Tibial nerve (tissue), 4 donors: ENCODE results near the gene CTNND2. TPM values are rescaled to one million over a fixed set of nuclear protein-coding genes. Genes with fewer than 3 reads are reported as not detected.
"Not testable (repeated sequence)": the region's sequence is repeated elsewhere in the genome, so short reads cannot be mapped to it uniquely, and the experiment has no call there.

ENCODE experiments used
- DNase-seq, 2 donors: peaks; one replicate each; pipeline ENCODE4 v3.0.0-alpha.2; 2019; ENCODE audit warnings: low spot score in 2 of 2
- H3K27ac ChIP-seq, 4 donors: fragments of 200-600 bp; sonication (generic) in 3 of 4; one replicate each; pipeline ENCODE4 v1.5.1; 2017 to 2019; ENCODE audit warnings: mild to moderate bottlenecking in 1 of 4
- H3K27me3 ChIP-seq, 2 donors: fragments of 200-600 bp; sonication (generic) in 1 of 2; one replicate each; pipeline versions ENCODE4 v1.5.1 to v1.6.0; 2017 to 2019
- H3K36me3 ChIP-seq, 3 donors: fragments of 200-600 bp; sonication (generic); one replicate each; pipeline ENCODE4 v1.5.1; 2018 to 2019
- H3K4me1 ChIP-seq, 4 donors: fragments of 200-600 bp; sonication (generic) in 3 of 4; one replicate each; pipeline ENCODE4 v1.5.1; 2017 to 2019
- H3K4me3 ChIP-seq, 4 donors: fragments of 200-600 bp; sonication (generic) in 3 of 4; one replicate each; pipeline ENCODE4 v1.5.1; 2017 to 2019; ENCODE audit warnings: mild to moderate bottlenecking in 1 of 4, moderate library complexity in 1 of 4
- H3K9me3 ChIP-seq, 4 donors: fragments of 200-600 bp; sonication (generic) in 3 of 4; one replicate each; pipeline ENCODE4 v1.5.1; 2017 to 2019
- EP300 ChIP-seq, 2 donors: sonication (generic); formaldehyde crosslinking; IDR thresholded peaks; one replicate each; pipeline ENCODE4 v1.6.1; 2017; ENCODE audit warnings: antibody characterized with exemption in 2 of 2, mild to moderate bottlenecking in 1 of 2
- POLR2A ChIP-seq, 2 donors: fragments of 450-650 bp; IDR thresholded peaks; one replicate each; pipeline ENCODE4 v1.6.1; 2017; ENCODE audit warnings: antibody characterized with exemption in 2 of 2, mild to moderate bottlenecking in 2 of 2, moderate library complexity in 2 of 2
- WGBS, 2 donors: methylation state at CpG; one replicate each; pipeline ENCODE4 v1.1.5; 2018; 5-methylcytosine and 5-hydroxymethylcytosine counted together
- total RNA-seq, 4 donors: library from RNA; depleted of rRNA; stranded (reverse); fragments of >200 nt; gene quantifications; one replicate each; pipeline ENCODE4 v1.1.0, GENCODE V29; 2016
- TF ChIP-seq, protein P1 (sequence below), 5 experiments: fragments of 200-600 bp in 3 of 5; fragments of 450-650 bp in 2 of 5; sonication (generic) in 3 of 5; IDR thresholded peaks; one replicate each; pipeline ENCODE4 v1.5.1; 2016 to 2019; ENCODE audit warnings: antibody characterized with exemption in 5 of 5, mild to moderate bottlenecking in 3 of 5, moderate library complexity in 2 of 5

The CTNND2 gene
- total RNA-seq, 4 donors from 2014 or later: 1.5 to 5.7 (median 2.5) TPM; not detected in 1

DNA sequence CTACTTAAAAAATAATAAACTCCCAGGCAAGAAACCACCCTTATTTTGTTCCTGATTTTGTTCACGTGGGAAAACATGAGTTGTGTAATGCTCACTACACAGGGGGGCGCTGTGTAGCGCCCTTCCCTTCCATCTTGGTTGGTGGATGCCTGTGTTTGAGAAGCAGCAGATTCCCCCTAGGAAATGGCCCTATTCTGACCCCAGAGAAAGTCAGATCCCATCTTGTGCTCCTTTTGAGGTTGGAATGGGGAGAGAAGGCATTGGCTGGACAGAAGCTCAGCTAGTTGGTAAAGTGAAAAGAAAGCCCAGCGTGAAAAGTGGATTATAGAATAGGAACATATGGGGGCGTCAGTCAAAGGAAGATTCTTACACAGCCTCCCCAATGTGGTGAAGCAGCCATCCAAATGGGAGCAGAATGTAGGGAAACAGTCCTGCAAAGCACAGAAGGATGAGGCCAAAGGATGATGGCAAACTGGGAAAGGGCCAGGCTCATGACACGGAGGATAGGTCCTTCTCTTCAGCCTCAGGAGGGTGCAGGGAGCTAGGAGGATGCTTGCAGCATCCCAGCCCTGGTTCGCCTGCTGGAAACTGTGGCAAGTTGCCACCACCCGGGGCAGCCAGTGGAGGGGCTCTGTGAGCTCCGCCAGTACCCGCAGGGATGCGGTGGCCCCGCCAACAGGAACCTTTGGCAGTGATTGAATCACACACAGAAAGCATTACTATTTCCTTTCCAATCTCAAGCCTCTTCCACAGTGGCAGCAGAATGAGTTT lies 829.0 kb downstream of the CTNND2 start:
- TF ChIP-seq, protein P1, sequence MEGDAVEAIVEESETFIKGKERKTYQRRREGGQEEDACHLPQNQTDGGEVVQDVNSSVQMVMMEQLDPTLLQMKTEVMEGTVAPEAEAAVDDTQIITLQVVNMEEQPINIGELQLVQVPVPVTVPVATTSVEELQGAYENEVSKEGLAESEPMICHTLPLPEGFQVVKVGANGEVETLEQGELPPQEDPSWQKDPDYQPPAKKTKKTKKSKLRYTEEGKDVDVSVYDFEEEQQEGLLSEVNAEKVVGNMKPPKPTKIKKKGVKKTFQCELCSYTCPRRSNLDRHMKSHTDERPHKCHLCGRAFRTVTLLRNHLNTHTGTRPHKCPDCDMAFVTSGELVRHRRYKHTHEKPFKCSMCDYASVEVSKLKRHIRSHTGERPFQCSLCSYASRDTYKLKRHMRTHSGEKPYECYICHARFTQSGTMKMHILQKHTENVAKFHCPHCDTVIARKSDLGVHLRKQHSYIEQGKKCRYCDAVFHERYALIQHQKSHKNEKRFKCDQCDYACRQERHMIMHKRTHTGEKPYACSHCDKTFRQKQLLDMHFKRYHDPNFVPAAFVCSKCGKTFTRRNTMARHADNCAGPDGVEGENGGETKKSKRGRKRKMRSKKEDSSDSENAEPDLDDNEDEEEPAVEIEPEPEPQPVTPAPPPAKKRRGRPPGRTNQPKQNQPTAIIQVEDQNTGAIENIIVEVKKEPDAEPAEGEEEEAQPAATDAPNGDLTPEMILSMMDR (IDR thresholded peaks at IDR 0.05): no peak
- no peak for TF ChIP-seq POLR2A (IDR thresholded peaks at IDR 0.05)
- no peak for TF ChIP-seq EP300 (IDR thresholded peaks at IDR 0.05)
- Histone ChIP-seq H3K27me3 (no peaks in the 10 kb centered on the region), H3K36me3 (no peaks in the 10 kb centered on the region), H3K9me3 (peaks cover 0 to 4% (median 0%) of the 10 kb centered on the region in 4 donors), H3K4me3 (no peak overlapping the region), H3K4me1 (no peaks in the 10 kb centered on the region), H3K27ac (no peak overlapping the region)
- no peak for DNase-seq
- WGBS, 2 donors: 78 to 79% methylated on average over 12 of the region's 12 CpGs

GRCh38 chr5:11072568-11072967 lies 831.7 kb downstream of the CTNND2 start:
- Histone ChIP-seq H3K36me3 (no peaks in the 10 kb centered on the region), H3K4me1 (no peaks in the 10 kb centered on the region), H3K27ac (no peak overlapping the region), H3K27me3 (no peaks in the 10 kb centered on the region), H3K4me3 (no peak overlapping the region), H3K9me3 (peaks cover 0 to 14% (median 0%) of the 10 kb centered on the region in 4 donors)
- 50 to 57% methylated on average over 5 of the region's 5 CpGs for WGBS, 2 donors
- TF ChIP-seq EP300 (IDR thresholded peaks at IDR 0.05): no peak
- TF ChIP-seq, protein P1 (IDR thresholded peaks at IDR 0.05): no peak
- no peak for TF ChIP-seq POLR2A (IDR thresholded peaks at IDR 0.05)
- DNase-seq: no peak

GRCh38 chr5:11072076-11072475 lies 832.2 kb downstream of the CTNND2 start:
- no peak for TF ChIP-seq POLR2A (IDR thresholded peaks at IDR 0.05)
- TF ChIP-seq, protein P1 (IDR thresholded peaks at IDR 0.05): no peak
- TF ChIP-seq EP300 (IDR thresholded peaks at IDR 0.05): no peak
- peaks cover 0 to 14% (median 0%) of the 10 kb centered on the region in 4 donors for H3K9me3 ChIP-seq
- H3K4me3 ChIP-seq: no peak overlapping the region
- no peak for DNase-seq
- no peaks in the 10 kb centered on the region for H3K4me1 ChIP-seq
- H3K27me3 ChIP-seq: no peaks in the 10 kb centered on the region
- WGBS, 2 donors: 60% methylated on average over 1 of the region's 1 CpG
- H3K36me3 ChIP-seq: no peaks in the 10 kb centered on the region
- no peak overlapping the region for H3K27ac ChIP-seq

DNA sequence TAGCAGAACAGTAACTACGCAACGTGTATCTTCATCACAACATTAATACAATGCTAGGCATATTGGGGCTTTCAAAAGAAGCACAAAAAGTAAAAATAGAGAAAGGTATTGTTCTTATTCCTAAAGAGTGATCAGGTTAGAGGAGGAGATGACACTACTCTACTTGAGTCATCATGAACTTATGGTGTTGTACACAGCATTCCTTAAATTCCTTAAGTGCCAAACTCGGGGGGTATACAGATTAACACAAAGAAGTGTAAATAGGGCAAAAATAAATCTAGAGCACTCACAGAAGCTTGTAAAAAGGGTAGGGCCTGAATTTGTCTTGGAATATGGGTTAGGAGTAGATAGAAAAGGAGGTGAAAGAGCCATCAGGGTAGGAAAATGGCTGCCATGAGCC lies 835.2 kb downstream of the CTNND2 start:
- H3K4me1 ChIP-seq: no peaks in the 10 kb centered on the region
- WGBS, 2 donors: 69% methylated on average over 3 of the region's 3 CpGs
- no peaks in the 10 kb centered on the region for H3K27me3 ChIP-seq
- no peaks in the 10 kb centered on the region for H3K36me3 ChIP-seq
- no peak for DNase-seq
- no peak for TF ChIP-seq POLR2A (IDR thresholded peaks at IDR 0.05)
- TF ChIP-seq, protein P1 (IDR thresholded peaks at IDR 0.05): no peak
- TF ChIP-seq EP300 (IDR thresholded peaks at IDR 0.05): no peak
- H3K4me3 ChIP-seq: no peak overlapping the region
- H3K9me3 ChIP-seq: peaks cover 0 to 14% (median 0%) of the 10 kb centered on the region in 4 donors
- no peak overlapping the region for H3K27ac ChIP-seq

GRCh38 chr5:11065723-11066122 lies 838.5 kb downstream of the CTNND2 start:
- 58 to 69% methylated on average over 1 of the region's 1 CpG for WGBS, 2 donors
- not testable (repeated sequence) for H3K27ac ChIP-seq, H3K36me3 ChIP-seq, H3K4me1 ChIP-seq, H3K27me3 ChIP-seq, DNase-seq, H3K4me3 ChIP-seq
- peaks cover 0 to 13% (median 0%) of the 10 kb centered on the region in 4 donors for H3K9me3 ChIP-seq
